Smooth muscle cell (in vitro differentiated cells): ENCODE data around the gene LYPD6B. TPM values are rescaled to one million over a fixed set of nuclear protein-coding genes. Genes with fewer than 3 reads are reported as not detected.

ENCODE experiments used
- DNase-seq: peaks from one replicate; lab custom pipeline; 2025; ENCODE audit not compliant: unreplicated experiment; lab: John Stamatoyannopoulos, UW
- H2AFZ ChIP-seq: fragments of 200-600 bp; sonication (generic); 2 replicates; pipeline ENCODE4 v1.6.0; 2016; ENCODE audit warnings: antibody characterized with exemption, low read depth, mild to moderate bottlenecking
- H3F3A ChIP-seq: fragments of 200-600 bp; sonication (generic); 2 replicates; pipeline ENCODE4 v1.6.0; 2017; ENCODE audit warnings: antibody characterized with exemption, low read depth
- H3K27ac ChIP-seq: fragments of 200-600 bp; sonication (generic); 2 replicates; pipeline ENCODE4 v1.5.1; 2016; ENCODE audit warnings: low read depth, mild to moderate bottlenecking
- H3K27me3 ChIP-seq: fragments of 200-600 bp; sonication (generic); 2 replicates; pipeline ENCODE4 v1.6.1; 2016; ENCODE audit warnings: low read depth, mild to moderate bottlenecking
- H3K36me3 ChIP-seq: fragments of 200-600 bp; sonication (generic); 2 replicates; pipeline ENCODE4 v1.5.1; 2016; ENCODE audit warnings: low read depth
- H3K4me1 ChIP-seq: fragments of 200-600 bp; sonication (generic); 2 replicates; pipeline ENCODE4 v1.5.1; 2016; ENCODE audit warnings: low read depth
- H3K4me2 ChIP-seq: fragments of 200-600 bp; sonication (generic); 2 replicates; pipeline ENCODE4 v1.6.0; 2016; ENCODE audit warnings: mild to moderate bottlenecking
- H3K4me3 ChIP-seq: fragments of 200-600 bp; sonication (generic); 2 replicates; pipeline ENCODE4 v1.5.1; 2016; ENCODE audit warnings: mild to moderate bottlenecking
- H3K79me2 ChIP-seq: fragments of 200-600 bp; sonication (generic); 2 replicates; pipeline ENCODE4 v1.6.0; 2016; ENCODE audit warnings: low read depth, mild to moderate bottlenecking
- H3K9ac ChIP-seq: fragments of 200-600 bp; sonication (generic); 2 replicates; pipeline ENCODE4 v1.6.0; 2016; ENCODE audit warnings: low read depth
- H3K9me3 ChIP-seq: fragments of 200-600 bp; sonication (generic); replicated peaks from 2 replicates; pipeline ENCODE4 v1.5.1; 2016; ENCODE audit warnings: low read depth
- H4K20me1 ChIP-seq: fragments of 200-600 bp; sonication (generic); 2 replicates; pipeline ENCODE4 v1.6.0; 2016; ENCODE audit warnings: low read depth
- CTCF ChIP-seq: fragments of 200-600 bp; sonication (generic); IDR thresholded peaks from 2 replicates; pipeline ENCODE4 v1.5.1; 2017; ENCODE audit warnings: borderline replicate concordance, mild to moderate bottlenecking, antibody characterized with exemption; ENCODE audit not compliant: insufficient read depth, poor library complexity, severe bottlenecking
- WGBS: methylation state at CpG from one replicate; pipeline ENCODE4 v1.1.7; 2016; ENCODE audit warnings: low lambda C conversion rate; 5-methylcytosine and 5-hydroxymethylcytosine counted together
- polyA plus RNA-seq: library from polyadenylated mRNA; unstranded; fragments of >200 nt; fragmentation: Nextera tagmentation; extraction: Ambion mirVana; gene quantifications from 2 replicates; pipeline ENCODE4 v1.2.1, GENCODE V29; 2016
- total RNA-seq: library from RNA; depleted of rRNA; stranded (reverse); fragments of >200 nt; gene quantifications from 2 replicates; pipeline ENCODE4 v1.2.3, GENCODE V29; 2014

The LYPD6B gene
- total and polyA plus RNA-seq, 2 experiments from 2014 or later = 4.9 to 10.6 TPM

- TF ChIP-seq CTCF = no peak
- Histone ChIP-seq H2AFZ (no peak overlapping the region), H3K4me1 (no peaks in the 10 kb centered on the region), H3K27me3 (peaks cover 41% of the 10 kb centered on the region), H3K4me2 (no peak overlapping the region), H3K9me3 (no peaks in the 10 kb centered on the region), H3K36me3 (no peaks in the 10 kb centered on the region), H3K4me3 (no peak overlapping the region), H3K9ac (no peak overlapping the region), H3K27ac (no peak overlapping the region), H3F3A (no peaks in the 10 kb centered on the region), H3K79me2 (no peaks in the 10 kb centered on the region), H4K20me1 (no peaks in the 10 kb centered on the region)
- 82% methylated on average over 4 of the region's 4 CpGs for WGBS
- no peak for DNase-seq
These were observed 97.6 kb downstream of the LYPD6B start for GRCh38 chr2:149136111-149136510.

- Histone ChIP-seq H3K4me2 (no peak overlapping the region), H3K9ac (no peak overlapping the region), H3K4me1 (no peaks in the 10 kb centered on the region), H3K36me3 (no peaks in the 10 kb centered on the region), H2AFZ (no peak overlapping the region), H3K9me3 (no peaks in the 10 kb centered on the region), H4K20me1 (no peaks in the 10 kb centered on the region), H3K79me2 (no peaks in the 10 kb centered on the region), H3F3A (no peaks in the 10 kb centered on the region), H3K27me3 (peaks cover 56% of the 10 kb centered on the region), H3K27ac (no peak overlapping the region), H3K4me3 (no peak overlapping the region)
- no peak for TF ChIP-seq CTCF
- 52% methylated on average over 5 of the region's 5 CpGs for WGBS
- no peak for DNase-seq
These were observed 102.5 kb downstream of the LYPD6B start for GRCh38 chr2:149141046-149141445.

- Histone ChIP-seq H3K9me3 (no peaks in the 10 kb centered on the region), H3K4me1 (no peaks in the 10 kb centered on the region), H3K79me2 (no peaks in the 10 kb centered on the region), H3K4me3 (no peak overlapping the region), H3K36me3 (no peaks in the 10 kb centered on the region), H2AFZ (no peak overlapping the region), H3K27ac (no peak overlapping the region), H3K27me3 (peaks cover 60% of the 10 kb centered on the region), H4K20me1 (no peaks in the 10 kb centered on the region), H3K9ac (no peak overlapping the region), H3F3A (no peaks in the 10 kb centered on the region), H3K4me2 (no peak overlapping the region)
- TF ChIP-seq CTCF = no peak
- DNase-seq = no peak
- WGBS = 53% methylated on average over 1 of the region's 1 CpG
These were observed 105.2 kb downstream of the LYPD6B start for GRCh38 chr2:149143734-149144133.

GRCh38 chr2:149145314-149146295, 107.1 kb downstream of the LYPD6B start:
- no peak overlapping the region for H3K9ac ChIP-seq
- no peak overlapping the region for H2AFZ ChIP-seq
- H3K79me2 ChIP-seq = no peaks in the 10 kb centered on the region

More at GRCh38 chr2:149145314-149146295, 107.1 kb downstream of the LYPD6B start:
- Histone ChIP-seq H3K36me3 (no peaks in the 10 kb centered on the region), H3K27me3 (peaks cover 60% of the 10 kb centered on the region), H3F3A (no peaks in the 10 kb centered on the region), H3K4me3 (no peak overlapping the region), H3K27ac (no peak overlapping the region), H4K20me1 (no peaks in the 10 kb centered on the region), H3K4me1 (no peaks in the 10 kb centered on the region), H3K4me2 (no peak overlapping the region), H3K9me3 (no peaks in the 10 kb centered on the region)
- 86% methylated on average over 10 of the region's 10 CpGs for WGBS
- TF ChIP-seq CTCF = no peak
- DNase-seq = no peak
